ENCODE data around the gene MACROD1.

The MACROD1 gene

GRCh38 chr11:64077607-64078006, 88.3 kb downstream of the MACROD1 start:
- DNase-seq (ENCODE audit: low read depth in 2 of 2) = no peak

GRCh38 chr11:64076758-64077157, 89.2 kb downstream of the MACROD1 start:
- no peak for DNase-seq (ENCODE audit: low read depth in 2 of 2)

DNA sequence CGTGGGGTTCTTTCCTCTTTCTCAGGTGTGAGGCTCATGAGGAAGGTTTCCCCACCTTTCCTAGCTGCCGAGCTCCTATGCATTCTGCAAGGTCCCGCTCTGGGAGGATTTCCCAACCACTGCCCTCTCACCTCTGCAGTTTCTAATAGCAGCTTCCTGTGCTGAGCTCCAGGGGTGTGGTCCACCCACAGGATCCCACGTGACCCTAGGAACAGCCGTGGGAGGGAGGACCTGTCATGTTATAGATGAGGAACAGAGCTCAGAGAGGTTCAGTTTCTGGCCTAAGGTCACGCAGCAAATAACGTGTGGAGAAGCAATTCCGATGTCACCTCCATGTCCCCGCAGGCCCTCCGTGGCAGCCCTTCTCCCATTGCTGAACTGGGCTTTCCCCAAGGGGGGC, 91.7 kb downstream of the MACROD1 start:
- DNase-seq (ENCODE audit: low read depth in 2 of 2) = no peak

DNA sequence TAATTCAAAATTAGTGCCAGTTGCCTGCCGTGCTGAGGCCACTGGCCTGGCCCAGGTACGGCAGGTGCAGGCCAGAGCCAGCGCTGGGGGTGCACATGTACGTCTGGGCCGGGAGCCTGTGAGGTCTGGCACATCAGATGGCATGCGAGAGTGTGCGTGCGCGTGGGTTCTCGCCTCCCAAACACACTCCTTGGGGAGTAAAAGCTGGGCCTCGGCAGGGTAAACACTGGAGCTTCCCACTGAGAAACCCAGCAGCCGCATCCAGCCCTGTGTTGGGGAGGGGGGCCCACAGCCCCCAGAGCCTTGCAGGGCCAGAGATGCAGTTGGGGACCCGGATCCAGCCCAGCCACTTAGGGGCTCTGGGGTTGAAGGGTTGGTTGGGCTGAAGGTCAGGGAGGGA, 92.4 kb downstream of the MACROD1 start:
- DNase-seq (ENCODE audit: low read depth in 2 of 2) = no peak

GRCh38 chr11:64072871-64073270, 93.0 kb downstream of the MACROD1 start:
- DNase-seq (ENCODE audit: low read depth in 2 of 2) = no peak

- no peak for DNase-seq (ENCODE audit: low read depth in 2 of 2)
Measured at GRCh38 chr11:64072403-64072802, 93.5 kb downstream of the MACROD1 start.

DNA sequence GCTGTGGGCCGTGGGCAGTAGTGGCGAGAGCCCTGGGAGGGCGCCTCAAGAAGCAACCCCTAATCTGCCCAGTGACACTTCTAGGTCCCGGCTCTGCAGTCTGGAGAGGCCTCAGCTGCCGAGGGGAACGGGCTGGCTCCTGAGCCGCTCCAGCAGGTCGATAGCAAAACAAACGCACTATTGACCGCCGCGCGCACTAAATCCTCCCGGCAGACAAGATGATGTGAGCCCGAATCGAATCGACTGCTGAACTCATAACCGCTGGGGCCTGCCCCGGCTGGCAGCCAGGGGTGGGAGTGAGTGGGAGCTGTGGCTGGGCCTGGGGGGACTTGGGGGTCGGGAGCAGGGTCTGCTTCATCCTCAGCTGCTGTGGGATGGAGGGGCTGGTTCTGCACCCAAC, 94.1 kb downstream of the MACROD1 start:
- no peak for DNase-seq (ENCODE audit: low read depth in 2 of 2)

GRCh38 chr11:64070314-64070681, 95.6 kb downstream of the MACROD1 start:
- DNase-seq (ENCODE audit: low read depth in 2 of 2) = no peak

GRCh38 chr11:64069401-64070313, 96.3 kb downstream of the MACROD1 start:
- no peak for DNase-seq (ENCODE audit: low read depth in 2 of 2)

- no peak for DNase-seq (ENCODE audit: low read depth in 2 of 2)
Measured at GRCh38 chr11:64068705-64069400, 97.1 kb downstream of the MACROD1 start.

DNA sequence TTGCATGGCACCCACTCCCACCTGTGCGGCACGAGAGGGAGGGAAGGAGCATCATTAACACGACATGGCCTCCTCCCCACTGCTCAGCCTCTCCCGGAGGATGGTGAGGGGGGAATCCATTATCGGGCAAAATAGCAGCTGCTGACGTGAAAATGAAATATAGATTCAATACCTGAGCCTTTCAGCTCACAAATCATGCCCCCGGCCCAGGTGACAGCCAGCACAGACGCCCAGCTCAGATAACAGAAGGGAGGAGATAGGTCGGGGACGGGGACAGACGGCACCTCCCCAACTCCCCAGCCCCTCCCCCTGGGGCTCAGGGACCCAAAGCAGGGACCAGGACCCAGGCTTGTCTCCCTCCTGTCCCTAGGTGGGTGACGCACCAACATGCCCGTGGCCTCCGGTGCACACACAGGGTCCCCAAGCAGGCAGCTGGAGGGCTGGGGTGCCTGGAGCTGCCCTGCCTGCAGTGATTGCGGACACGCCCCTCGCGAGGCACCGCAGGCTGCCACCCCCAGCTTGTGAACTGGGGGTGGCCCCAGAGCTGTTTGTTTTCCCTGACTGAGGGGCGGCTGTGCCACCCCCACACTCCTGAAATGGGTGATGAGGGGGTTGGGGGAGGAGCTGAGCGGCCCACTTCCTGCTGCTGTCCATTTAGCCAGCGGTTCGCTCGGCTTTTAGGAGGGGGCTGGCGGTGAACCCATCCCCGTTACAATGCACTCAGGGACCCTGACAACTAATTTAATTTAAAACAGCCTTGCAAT, 98.5 kb downstream of the MACROD1 start:
- no peak for DNase-seq (ENCODE audit: low read depth in 2 of 2)

- no peak for DNase-seq (ENCODE audit: low read depth in 2 of 2)
Measured at GRCh38 chr11:64065712-64066111, 100.2 kb downstream of the MACROD1 start.

- DNase-seq (ENCODE audit: low read depth in 2 of 2) = no peak
Measured at GRCh38 chr11:64065141-64065465, 100.8 kb downstream of the MACROD1 start.

DNA sequence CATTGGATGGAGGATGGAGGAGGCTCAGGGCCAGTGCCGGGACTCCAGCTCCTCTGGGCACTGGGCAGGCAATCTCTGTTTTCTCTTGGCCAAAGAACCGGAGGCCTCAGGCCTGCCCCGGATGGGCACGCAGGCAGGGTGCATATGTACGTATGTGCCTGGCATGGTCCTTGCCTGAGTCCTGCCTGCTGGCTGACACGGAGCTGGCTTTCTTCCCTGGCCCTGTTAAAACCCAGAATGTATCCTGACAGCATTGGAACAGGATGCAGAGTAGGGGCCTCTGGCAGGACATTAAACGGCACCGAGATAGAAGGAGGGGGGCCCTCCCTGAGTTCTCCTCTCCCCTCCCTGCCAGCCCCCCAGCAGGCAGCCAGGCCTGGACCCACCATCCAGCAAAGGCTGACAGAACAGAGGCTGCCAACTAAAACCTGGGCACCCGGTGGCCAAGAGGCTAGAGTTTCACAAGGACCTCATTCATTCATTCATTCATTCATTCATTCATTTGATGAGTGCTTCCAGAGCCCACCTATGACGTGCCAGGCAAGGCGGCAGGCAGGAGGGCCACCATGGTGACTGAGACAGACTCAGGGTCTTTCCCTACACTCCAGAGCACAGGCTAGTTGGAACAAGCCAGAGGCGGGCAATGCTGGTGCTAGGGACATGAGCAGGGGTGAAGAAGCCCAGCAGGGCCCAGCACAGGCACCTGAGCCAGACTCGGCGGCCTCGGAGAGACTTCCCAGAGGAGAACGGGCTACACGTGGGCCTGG, 101.4 kb downstream of the MACROD1 start:
- no peak for DNase-seq (ENCODE audit: low read depth in 2 of 2)

DNA sequence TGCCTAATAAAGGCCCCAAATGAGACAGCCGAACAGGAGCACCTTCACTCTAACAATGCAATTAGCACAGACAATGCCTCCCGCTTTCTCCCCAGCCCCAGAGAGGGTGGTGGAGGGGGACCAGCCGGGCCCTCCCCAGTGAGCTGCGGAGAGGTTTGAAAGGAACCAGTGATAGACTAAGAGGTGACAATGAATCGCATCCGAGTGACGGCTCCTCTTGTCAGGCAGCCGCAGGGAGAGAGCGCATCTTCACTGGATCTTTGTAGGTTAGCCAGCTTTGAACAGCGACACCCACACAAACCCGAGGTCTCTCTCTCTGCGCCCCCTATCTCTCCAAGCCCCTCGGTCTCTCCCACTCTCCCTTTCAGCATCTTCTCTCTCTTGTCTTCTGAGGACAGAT, 102.1 kb downstream of the MACROD1 start:
- no peak for DNase-seq (ENCODE audit: low read depth in 2 of 2)

DNA sequence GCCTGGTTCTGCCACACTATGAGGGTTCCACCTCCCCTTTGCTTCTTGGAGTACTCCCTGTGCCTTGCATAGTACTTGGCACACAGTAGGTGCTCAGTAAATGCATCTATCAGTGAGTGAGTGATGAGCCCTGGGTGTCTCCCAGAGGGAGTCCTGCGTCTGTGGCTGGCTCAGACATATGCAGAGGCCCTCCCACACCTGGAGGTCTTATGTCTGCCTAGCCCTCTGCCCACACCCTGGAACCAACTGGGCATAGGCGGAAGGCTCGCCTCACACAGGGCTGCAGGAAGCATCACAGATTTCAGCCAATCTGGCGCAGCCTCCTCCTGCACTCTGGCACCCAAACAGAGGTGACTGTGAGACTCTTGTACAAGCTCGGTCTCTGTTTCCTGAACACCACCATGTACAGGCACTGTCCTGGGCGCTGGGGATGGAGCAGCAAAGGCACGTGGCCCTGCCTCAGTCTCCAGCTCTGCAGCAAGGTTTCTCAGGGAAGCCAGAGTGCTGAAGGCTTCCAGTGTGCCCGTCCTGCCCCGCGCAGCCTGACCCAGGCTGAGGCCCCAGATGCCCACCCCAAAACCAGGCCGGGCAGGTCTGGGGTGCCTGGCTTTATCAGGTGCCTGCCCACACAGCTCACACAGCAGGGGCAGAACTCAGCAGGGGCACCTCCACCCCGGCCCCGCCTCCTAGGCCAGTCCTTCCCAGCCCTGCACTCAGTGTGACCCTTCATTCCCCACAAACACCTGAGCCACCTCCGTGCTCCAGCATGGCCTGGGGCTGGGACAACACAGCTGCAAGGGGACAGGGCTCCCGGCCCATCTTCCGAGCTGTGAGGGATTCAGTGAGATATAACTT, 103.5 kb downstream of the MACROD1 start:
- no peak for DNase-seq (ENCODE audit: low read depth in 2 of 2)

- DNase-seq (ENCODE audit: low read depth in 2 of 2) = peak; percentile 25
Measured at GRCh38 chr11:64060861-64061444, 105.0 kb downstream of the MACROD1 start.

DNA sequence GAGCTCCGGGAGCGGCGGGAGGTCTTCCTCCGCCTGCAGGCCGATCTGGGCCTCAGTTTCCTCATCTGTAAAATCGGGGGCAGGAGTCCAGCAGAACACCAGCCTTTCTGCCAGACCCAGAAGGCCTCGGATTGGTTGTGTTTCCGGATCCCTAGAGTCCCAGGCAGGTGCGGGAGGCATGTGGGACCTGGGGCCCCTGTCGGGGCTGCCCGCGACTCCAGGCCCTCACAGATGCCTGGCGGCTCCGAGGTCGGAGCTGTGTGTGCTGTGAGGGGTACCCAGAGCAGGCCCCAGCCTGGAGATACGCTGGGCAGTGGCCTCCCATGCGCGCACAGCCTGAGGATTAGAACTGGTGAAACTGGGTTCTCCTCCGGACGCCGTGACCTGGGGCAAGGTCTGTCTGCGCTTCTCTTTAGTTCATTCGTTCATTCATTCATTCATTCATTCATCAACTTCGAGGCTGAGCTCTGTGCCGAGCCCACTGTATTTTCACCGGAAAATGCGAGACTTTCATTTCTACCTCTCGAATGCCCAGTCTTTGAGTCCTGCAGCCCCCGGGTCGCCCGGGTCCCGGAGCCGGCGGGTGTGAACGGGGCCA, 105.6 kb downstream of the MACROD1 start:
- DNase-seq (ENCODE audit: low read depth in 2 of 2) = no peak

GRCh38 chr11:64059339-64060140, 106.4 kb downstream of the MACROD1 start:
- no peak for DNase-seq (ENCODE audit: low read depth in 2 of 2)
